Adrenal gland (tissue), 5 donors: Measurements from ENCODE around the gene OR2AP1.

Experiments used
- CTCF ChIP-seq, 6 experiments: fragments of 450-650 bp in 4 of 6; fragments of 200-600 bp in 2 of 6; sonication (generic) in 1 of 6; IDR thresholded peaks; 1 replicate in 5 of 6; 2 replicates in 1 of 6; pipeline versions ENCODE4 v1.5.1 to v1.8.0; 2016 to 2021; ENCODE audit warnings: antibody characterized with exemption in 6 of 6, mild to moderate bottlenecking in 2 of 6, moderate library complexity in 1 of 6
- POLR2A ChIP-seq, 2 donors: fragments of 450-650 bp; IDR thresholded peaks; one replicate each; pipeline ENCODE4 v1.6.1; 2017; ENCODE audit warnings: antibody characterized with exemption in 2 of 2, mild to moderate bottlenecking in 2 of 2, moderate library complexity in 1 of 2
- donor health status: DM: no; HTN: no; CAD: no.

GRCh38 chr12:55549302-55549701 lies 23.0 kb upstream of the OR2AP1 start, which contains the start of gene OR6C4:
- TF ChIP-seq POLR2A (IDR thresholded peaks at IDR 0.05) (no peak), CTCF (IDR thresholded peaks at IDR 0.05) (no peak)
